H1 (cell line): ENCODE results near the gene DMXL1. TPM values are rescaled to one million over a fixed set of nuclear protein-coding genes. Genes with fewer than 3 reads are reported as not detected.

Experiments used
- CTCF ChIA-PET: fragments of 300-600 bp; sonication (Branson Sonifier 250); formaldehyde crosslinking; loops from one replicate; lab custom pipeline; 2021; ENCODE audit not compliant: partially characterized antibody; lab: Charles Lee
- POLR2A ChIA-PET: fragments of 300-600 bp; sonication (Branson Sonifier 250); formaldehyde crosslinking; loops from one replicate; lab custom pipeline; 2021; ENCODE audit warnings: inconsistent platforms; ENCODE audit not compliant: partially characterized antibody; lab: Charles Lee
- DNase-seq, 2 experiments: peaks; one replicate each; pipeline versions ENCODE4 v3.0.0 to v3.0.0-alpha.2; 2010 to 2022; ENCODE audit warnings: low spot score in 2 of 2, low read depth in 1 of 2, mixed read lengths in 1 of 2
- FAIRE-seq: peaks from 2 replicates; lab custom pipeline; 2011; peaks lifted over from hg19 to GRCh38; lab: Jason Lieb, UNC
- H2AFZ ChIP-seq: 2 replicates; pipeline ENCODE4 v1.8.1; 2012; ENCODE audit warnings: low read length, inconsistent platforms
- H2AK5ac ChIP-seq: 2 replicates; pipeline ENCODE4 v1.6.1; 2013; ENCODE audit warnings: low read depth, low read length
- H2BK120ac ChIP-seq: replicated peaks from 2 replicates; pipeline ENCODE3; 2013; ENCODE audit warnings: low read depth, low read length, inconsistent platforms
- H2BK12ac ChIP-seq: 2 replicates; pipeline ENCODE4 v1.6.1; 2013; ENCODE audit warnings: low read depth, low read length
- H2BK15ac ChIP-seq: 2 replicates; pipeline ENCODE4 v1.6.1; 2013; ENCODE audit warnings: low read length
- H2BK20ac ChIP-seq: 2 replicates; pipeline ENCODE4 v1.6.1; 2013; ENCODE audit warnings: low read length
- H2BK5ac ChIP-seq: 2 replicates; pipeline ENCODE4 v1.6.1; 2013; ENCODE audit warnings: low read depth, low read length
- H3K14ac ChIP-seq: 2 replicates; pipeline ENCODE4 v1.6.1; 2013; ENCODE audit warnings: inconsistent platforms; ENCODE audit not compliant: insufficient read length
- H3K18ac ChIP-seq: 2 replicates; pipeline ENCODE4 v1.6.1; 2013; ENCODE audit warnings: low read length; ENCODE audit errors: extremely low read depth
- H3K23ac ChIP-seq: 2 replicates; pipeline ENCODE4 v1.6.1; 2013; ENCODE audit warnings: inconsistent platforms; ENCODE audit not compliant: insufficient read length
- H3K23me2 ChIP-seq: 2 replicates; pipeline ENCODE4 v1.6.1; 2013; ENCODE audit warnings: low read depth, low read length
- H3K27ac ChIP-seq: 2 replicates; pipeline ENCODE4 v1.6.1; 2011; ENCODE audit warnings: low read depth, low read length, inconsistent platforms
- H3K27me3 ChIP-seq, 4 experiments: replicated peaks in 1 of 4; 1 replicate in 1 of 4; 2 replicates in 3 of 4; pipeline versions ENCODE4 v1.6.1 to v1.8.1; 2011 to 2013; ENCODE audit warnings: low read length in 3 of 4, mild to moderate bottlenecking in 3 of 4, inconsistent platforms in 2 of 4, mixed read lengths in 2 of 4, moderate library complexity in 1 of 4; ENCODE audit not compliant: control insufficient read depth in 3 of 4, insufficient read depth in 3 of 4; ENCODE audit errors: extremely low read depth in 1 of 4
- H3K36me3 ChIP-seq, 4 experiments: 2 replicates each; pipeline versions ENCODE4 v1.6.1 to v1.8.1; 2011 to 2013; ENCODE audit warnings: mild to moderate bottlenecking in 4 of 4, low read length in 3 of 4, moderate library complexity in 2 of 4, control low read depth in 1 of 4, inconsistent platforms in 1 of 4; ENCODE audit not compliant: insufficient read depth in 4 of 4, control insufficient read depth in 2 of 4
- H3K4ac ChIP-seq: replicated peaks from 2 replicates; pipeline ENCODE3; 2013; ENCODE audit warnings: low read length, low read depth, mixed read lengths, inconsistent platforms; ENCODE audit not compliant: insufficient read length
- H3K4me1 ChIP-seq, 4 experiments: replicated peaks in 1 of 4; 1 replicate in 1 of 4; 2 replicates in 3 of 4; pipeline versions ENCODE4 v1.6.1 to v1.8.1; 2011 to 2013; ENCODE audit warnings: low read length in 3 of 4, inconsistent platforms in 2 of 4, mixed read lengths in 1 of 4; ENCODE audit not compliant: insufficient read depth in 4 of 4, control insufficient read depth in 3 of 4
- H3K4me2 ChIP-seq, 2 experiments: 2 replicates each; pipeline versions ENCODE4 v1.6.1 to v1.8.1; 2011 to 2013; ENCODE audit warnings: low read depth in 2 of 2, low read length in 2 of 2, control low read depth in 1 of 2, inconsistent platforms in 1 of 2, mild to moderate bottlenecking in 1 of 2; ENCODE audit not compliant: insufficient read depth in 1 of 2
- H3K4me3 ChIP-seq, 4 experiments: fragments of 200-600, 300-600 bp in 1 of 4; sonication (generic), shearing (Covaris generic), sonication (Bioruptor Twin) in 1 of 4; 2 replicates each; pipeline versions ENCODE4 v1.5.1 to v1.8.1; 2011 to 2016; ENCODE audit warnings: low read length in 4 of 4, low read depth in 3 of 4, control low read depth in 2 of 4, inconsistent platforms in 2 of 4, mild to moderate bottlenecking in 2 of 4, mixed read lengths in 1 of 4, moderate library complexity in 1 of 4; ENCODE audit not compliant: insufficient read depth in 2 of 4; ENCODE audit errors: extremely low read depth in 1 of 4
- H3K56ac ChIP-seq: replicated peaks from 2 replicates; pipeline ENCODE3; 2013; ENCODE audit warnings: low read depth, mild to moderate bottlenecking, mixed read lengths, low read length, inconsistent platforms; ENCODE audit not compliant: insufficient read length
- H3K79me1 ChIP-seq: 2 replicates; pipeline ENCODE4 v1.6.1; 2013; ENCODE audit warnings: low read depth, low read length, control low read depth
- H3K79me2 ChIP-seq, 2 experiments: 2 replicates each; pipeline versions ENCODE4 v1.6.1 to v1.8.1; 2012 to 2013; ENCODE audit warnings: low read length in 2 of 2, mild to moderate bottlenecking in 2 of 2, inconsistent platforms in 1 of 2; ENCODE audit not compliant: insufficient read depth in 2 of 2, control insufficient read depth in 1 of 2
- H3K9ac ChIP-seq, 4 experiments: replicated peaks in 1 of 4; 1 replicate in 1 of 4; 2 replicates in 3 of 4; pipeline versions ENCODE4 v1.6.1 to v1.8.1; 2011 to 2013; ENCODE audit warnings: low read depth in 3 of 4, low read length in 3 of 4, control low read depth in 2 of 4, mild to moderate bottlenecking in 2 of 4, moderate library complexity in 2 of 4, inconsistent platforms in 1 of 4; ENCODE audit errors: extremely low read depth in 1 of 4
- H3K9me3 ChIP-seq, 2 experiments: 2 replicates each; pipeline versions ENCODE4 v1.6.1 to v1.8.1; 2012 to 2013; ENCODE audit warnings: mild to moderate bottlenecking in 2 of 2, moderate library complexity in 2 of 2, control low read depth in 1 of 2, inconsistent platforms in 1 of 2, low read depth in 1 of 2, low read length in 1 of 2, mixed read lengths in 1 of 2; ENCODE audit not compliant: insufficient read depth in 2 of 2
- H4K20me1 ChIP-seq, 2 experiments: replicated peaks in 1 of 2; 2 replicates each; pipeline versions ENCODE3 to v1.8.1; 2011 to 2013; ENCODE audit warnings: inconsistent platforms in 2 of 2, low read length in 2 of 2, mild to moderate bottlenecking in 1 of 2; ENCODE audit not compliant: insufficient read depth in 2 of 2, control insufficient read depth in 1 of 2
- H4K5ac ChIP-seq: 2 replicates; pipeline ENCODE4 v1.6.1; 2013; ENCODE audit warnings: low read length, low read depth, mixed read lengths, inconsistent platforms; ENCODE audit not compliant: insufficient read length
- H4K8ac ChIP-seq: 2 replicates; pipeline ENCODE4 v1.8.0; 2013; ENCODE audit warnings: mild to moderate bottlenecking, moderate library complexity, low read length, inconsistent platforms; ENCODE audit not compliant: insufficient read depth; ENCODE audit errors: extremely low read depth
- H4K91ac ChIP-seq: replicated peaks from 2 replicates; pipeline ENCODE3; 2013; ENCODE audit warnings: low read length, mixed read lengths, inconsistent platforms; ENCODE audit not compliant: insufficient read length
- ATF2 ChIP-seq: IDR thresholded peaks from 2 replicates; pipeline ENCODE4 v1.6.1; 2012; ENCODE audit warnings: low read length, inconsistent platforms
- ATF3 ChIP-seq: IDR thresholded peaks from 2 replicates; pipeline ENCODE4 v1.6.1; 2011; ENCODE audit warnings: low read depth, mild to moderate bottlenecking, low read length; ENCODE audit not compliant: insufficient read depth
- BCL11A ChIP-seq, 2 experiments: IDR thresholded peaks; one replicate each; pipeline ENCODE4 v1.6.1; 2011; ENCODE audit warnings: low read depth in 2 of 2, low read length in 2 of 2, mild to moderate bottlenecking in 2 of 2
- CBX8 ChIP-seq: fragments of 300-800, 300-1000 bp; sonication (generic); IDR thresholded peaks from 2 replicates; pipeline ENCODE4 v1.7.1; 2016; ENCODE audit warnings: low read depth, low read length, borderline replicate concordance
- CTBP2 ChIP-seq: IDR thresholded peaks from 2 replicates; pipeline ENCODE4 v1.7.0; 2011; ENCODE audit warnings: borderline replicate concordance, mild to moderate bottlenecking, moderate library complexity, mixed read lengths, low read length; ENCODE audit not compliant: insufficient read depth, insufficient read length
- JUND ChIP-seq: IDR thresholded peaks from 2 replicates; pipeline ENCODE4 v1.6.1; 2011; ENCODE audit warnings: mild to moderate bottlenecking, improper control_type of control experiment, low read length
- KDM5A ChIP-seq: fragments of 200-600 bp; IDR thresholded peaks from 2 replicates; pipeline ENCODE4 v1.7.1; 2012; ENCODE audit warnings: mild to moderate bottlenecking, low read length, inconsistent platforms, mixed read lengths
- PHF8 ChIP-seq: fragments of 200-600 bp; sonication (generic); conservative IDR thresholded peaks from 2 replicates; pipeline ENCODE4 v1.7.1; 2012; ENCODE audit warnings: low read depth, mild to moderate bottlenecking, inconsistent platforms, low read length, moderate library complexity
- POLR2A ChIP-seq, 2 experiments: IDR thresholded peaks; 1 replicate in 1 of 2; 2 replicates in 1 of 2; pipeline ENCODE4 v1.6.1; 2011; ENCODE audit warnings: low read depth in 2 of 2, low read length in 2 of 2, mild to moderate bottlenecking in 2 of 2; ENCODE audit errors: control extremely low read depth in 1 of 2
- RBBP5 ChIP-seq: IDR thresholded peaks from 2 replicates; pipeline ENCODE4 v1.7.1; 2012; ENCODE audit warnings: low read depth, mild to moderate bottlenecking, inconsistent platforms, low read length, moderate library complexity, borderline replicate concordance
- TEAD4 ChIP-seq: IDR thresholded peaks from 2 replicates; pipeline ENCODE4 v1.6.1; 2012; ENCODE audit warnings: low read depth, low read length, inconsistent platforms, mixed read lengths
- ZNF274 ChIP-seq: IDR thresholded peaks from 2 replicates; pipeline ENCODE4 v1.7.0; 2012; ENCODE audit warnings: low read length, borderline replicate concordance; ENCODE audit errors: extremely low read depth
- WGBS, 2 experiments: shearing (Covaris generic) in 1 of 2; methylation state at CpG; one replicate each; pipeline versions ENCODE4 v1.1.6 to v1.1.7; 2013 to 2015; ENCODE audit warnings: low lambda C conversion rate in 2 of 2, mixed read lengths in 2 of 2, inconsistent platforms in 1 of 2, low coverage in 1 of 2, missing lambda C conversion rate in 1 of 2; ENCODE audit not compliant: insufficient replicate concordance in 2 of 2, insufficient coverage in 1 of 2, insufficient read length in 1 of 2; ENCODE audit errors: extremely low coverage in 1 of 2, missing lambda C conversion rate in 1 of 2; 5-methylcytosine and 5-hydroxymethylcytosine counted together
- polyA plus RNA-seq, 7 experiments: library from polyadenylated mRNA; depleted of rRNA in 3 of 7; stranded (reverse) in 5 of 7; unstranded in 2 of 7; fragments of >200 nt in 5 of 7; fragments of 200-250 nt in 2 of 7; gene quantifications; 1 replicate in 5 of 7; 2 replicates in 1 of 7; 4 replicates in 1 of 7; pipeline versions ENCODE4 v1.2.1 to v1.2.3, GENCODE V29; 2011 to 2013; ENCODE audit warnings: missing spikeins in 2 of 7, mixed read lengths in 2 of 7
- total RNA-seq: library from RNA; stranded (reverse); fragmentation: NEBNext Ultra II Directional; extraction: Animal tissue kit (Norgen Biotek cat#: 25700); gene quantifications from 2 replicates; pipeline ENCODE4 v1.2.1, GENCODE V29; 2021

Gene DMXL1
- total and polyA plus RNA-seq, 2 of the 8 experiments (the other 6 are each of a cell fraction or from before 2014, with no cell fraction given), result 10.1 to 43.9 TPM

- Histone ChIP-seq H3K79me2 (peaks cover 0 to 2% of the 10 kb centered on the region in 2 experiments; a peak in 2 of 4 replicates), H2BK120ac (no peak overlapping the region)
- TF ChIP-seq BCL11A (IDR thresholded peaks at IDR 0.05; ENCODE audit: low read depth in 2 of 2, low read length in 2 of 2) (no peak), CBX8 (no peak), CTBP2 (no peak), ATF3 (no peak), TEAD4 (no peak), KDM5A (no peak), ZNF274 (no peak), JUND (no peak), PHF8 (no peak), RBBP5 (no peak), POLR2A (IDR thresholded peaks at IDR 0.05; ENCODE audit: control extremely low read depth in 1 of 2, low read depth in 2 of 2, low read length in 2 of 2) (no peak), ATF2 (no peak)
These were observed 220.2 kb downstream of the DMXL1 start for GRCh38 chr5:119291056-119291455.

More at GRCh38 chr5:119291056-119291455, 220.2 kb downstream of the DMXL1 start:
- POLR2A ChIA-PET, result interaction anchor here (1.1 kb wide), 1 partner anchor 23 kb away, joined by 4 read pairs; no protein-coding TSS in a partner anchor
- no peaks in the 10 kb centered on the region for H3K36me3 ChIP-seq
- no peak overlapping the region for H3K4me2 ChIP-seq
- peaks cover 0 to 8% (median 4%) of the 10 kb centered on the region in 4 experiments; a peak in 4 of 7 replicates for H3K4me1 ChIP-seq
- no peak overlapping the region for H2BK12ac ChIP-seq
- no peaks in the 10 kb centered on the region; the same call in 1 of the 2 replicates for H3K23me2 ChIP-seq
- no peak overlapping the region for H3K56ac ChIP-seq
- no peak overlapping the region for H2BK5ac ChIP-seq
- WGBS, 2 experiments, result 81% methylated on average over 5 of the region's 5 CpGs; no CpG with 5 or more reads in 1 of the 2 experiments
- H3K27me3 ChIP-seq, result no peaks in the 10 kb centered on the region
- H3K14ac ChIP-seq, result no peak overlapping the region
- H2AK5ac ChIP-seq, result no peak overlapping the region
- H3K9ac ChIP-seq, result no peak overlapping the region
- CTCF ChIA-PET, result interaction anchor here (0.7 to 1.7 kb wide), 8 partner anchors 10 to 304 kb away, joined by 3 to 10 read pairs (median 4); no protein-coding TSS in a partner anchor
- H2BK20ac ChIP-seq, result no peak overlapping the region
- no peak overlapping the region for H3K4ac ChIP-seq
- FAIRE-seq (no peak), DNase-seq (no peak)
- H4K5ac ChIP-seq, result no peak overlapping the region
- no peak overlapping the region for H4K91ac ChIP-seq
- no peak overlapping the region for H3K23ac ChIP-seq
- H2AFZ ChIP-seq, result no peak overlapping the region
- no peak overlapping the region for H3K4me3 ChIP-seq
- H3K27ac ChIP-seq, result no peak overlapping the region
- H3K79me1 ChIP-seq, result no peaks in the 10 kb centered on the region; the same call in 1 of the 2 replicates
- H3K18ac ChIP-seq, result no peak overlapping the region
- H4K8ac ChIP-seq, result no peak overlapping the region
- H3K9me3 ChIP-seq, result no peaks in the 10 kb centered on the region
- H4K20me1 ChIP-seq, result no peaks in the 10 kb centered on the region
- H2BK15ac ChIP-seq, result no peak overlapping the region
